Measurements from ENCODE around the gene NR2F1. TPM values are rescaled to one million over a fixed set of nuclear protein-coding genes. Genes with fewer than 3 reads are reported as not detected.
A peak's percentile ranks its signal among the peaks of the same experiment; 100 is the strongest.

Gene NR2F1
- total and polyA plus RNA-seq, 2 experiments from 2014 or later = not detected

- H3K36me3 Mint-ChIP-seq (ENCODE audit: low read depth) = no peaks in the 10 kb centered on the region
- peak; percentile 57 for ATAC-seq
- H3K9me3 Mint-ChIP-seq = no peaks in the 10 kb centered on the region
- H3K27me3 Mint-ChIP-seq (ENCODE audit: insufficient read depth, low read depth, poor library complexity) = peaks cover 40% of the 10 kb centered on the region
- no peak for TF ChIP-seq POLR2AphosphoS5 (IDR thresholded peaks at IDR 0.05; ENCODE audit: low read depth)
- no peak for TF ChIP-seq JUNB (IDR thresholded peaks at IDR 0.05; ENCODE audit: unreplicated experiment)
- TF ChIP-seq EZH2 (IDR thresholded peaks at IDR 0.05; ENCODE audit: low read depth, unreplicated experiment) = peak; percentile 42
- TF ChIP-seq, protein P1, sequence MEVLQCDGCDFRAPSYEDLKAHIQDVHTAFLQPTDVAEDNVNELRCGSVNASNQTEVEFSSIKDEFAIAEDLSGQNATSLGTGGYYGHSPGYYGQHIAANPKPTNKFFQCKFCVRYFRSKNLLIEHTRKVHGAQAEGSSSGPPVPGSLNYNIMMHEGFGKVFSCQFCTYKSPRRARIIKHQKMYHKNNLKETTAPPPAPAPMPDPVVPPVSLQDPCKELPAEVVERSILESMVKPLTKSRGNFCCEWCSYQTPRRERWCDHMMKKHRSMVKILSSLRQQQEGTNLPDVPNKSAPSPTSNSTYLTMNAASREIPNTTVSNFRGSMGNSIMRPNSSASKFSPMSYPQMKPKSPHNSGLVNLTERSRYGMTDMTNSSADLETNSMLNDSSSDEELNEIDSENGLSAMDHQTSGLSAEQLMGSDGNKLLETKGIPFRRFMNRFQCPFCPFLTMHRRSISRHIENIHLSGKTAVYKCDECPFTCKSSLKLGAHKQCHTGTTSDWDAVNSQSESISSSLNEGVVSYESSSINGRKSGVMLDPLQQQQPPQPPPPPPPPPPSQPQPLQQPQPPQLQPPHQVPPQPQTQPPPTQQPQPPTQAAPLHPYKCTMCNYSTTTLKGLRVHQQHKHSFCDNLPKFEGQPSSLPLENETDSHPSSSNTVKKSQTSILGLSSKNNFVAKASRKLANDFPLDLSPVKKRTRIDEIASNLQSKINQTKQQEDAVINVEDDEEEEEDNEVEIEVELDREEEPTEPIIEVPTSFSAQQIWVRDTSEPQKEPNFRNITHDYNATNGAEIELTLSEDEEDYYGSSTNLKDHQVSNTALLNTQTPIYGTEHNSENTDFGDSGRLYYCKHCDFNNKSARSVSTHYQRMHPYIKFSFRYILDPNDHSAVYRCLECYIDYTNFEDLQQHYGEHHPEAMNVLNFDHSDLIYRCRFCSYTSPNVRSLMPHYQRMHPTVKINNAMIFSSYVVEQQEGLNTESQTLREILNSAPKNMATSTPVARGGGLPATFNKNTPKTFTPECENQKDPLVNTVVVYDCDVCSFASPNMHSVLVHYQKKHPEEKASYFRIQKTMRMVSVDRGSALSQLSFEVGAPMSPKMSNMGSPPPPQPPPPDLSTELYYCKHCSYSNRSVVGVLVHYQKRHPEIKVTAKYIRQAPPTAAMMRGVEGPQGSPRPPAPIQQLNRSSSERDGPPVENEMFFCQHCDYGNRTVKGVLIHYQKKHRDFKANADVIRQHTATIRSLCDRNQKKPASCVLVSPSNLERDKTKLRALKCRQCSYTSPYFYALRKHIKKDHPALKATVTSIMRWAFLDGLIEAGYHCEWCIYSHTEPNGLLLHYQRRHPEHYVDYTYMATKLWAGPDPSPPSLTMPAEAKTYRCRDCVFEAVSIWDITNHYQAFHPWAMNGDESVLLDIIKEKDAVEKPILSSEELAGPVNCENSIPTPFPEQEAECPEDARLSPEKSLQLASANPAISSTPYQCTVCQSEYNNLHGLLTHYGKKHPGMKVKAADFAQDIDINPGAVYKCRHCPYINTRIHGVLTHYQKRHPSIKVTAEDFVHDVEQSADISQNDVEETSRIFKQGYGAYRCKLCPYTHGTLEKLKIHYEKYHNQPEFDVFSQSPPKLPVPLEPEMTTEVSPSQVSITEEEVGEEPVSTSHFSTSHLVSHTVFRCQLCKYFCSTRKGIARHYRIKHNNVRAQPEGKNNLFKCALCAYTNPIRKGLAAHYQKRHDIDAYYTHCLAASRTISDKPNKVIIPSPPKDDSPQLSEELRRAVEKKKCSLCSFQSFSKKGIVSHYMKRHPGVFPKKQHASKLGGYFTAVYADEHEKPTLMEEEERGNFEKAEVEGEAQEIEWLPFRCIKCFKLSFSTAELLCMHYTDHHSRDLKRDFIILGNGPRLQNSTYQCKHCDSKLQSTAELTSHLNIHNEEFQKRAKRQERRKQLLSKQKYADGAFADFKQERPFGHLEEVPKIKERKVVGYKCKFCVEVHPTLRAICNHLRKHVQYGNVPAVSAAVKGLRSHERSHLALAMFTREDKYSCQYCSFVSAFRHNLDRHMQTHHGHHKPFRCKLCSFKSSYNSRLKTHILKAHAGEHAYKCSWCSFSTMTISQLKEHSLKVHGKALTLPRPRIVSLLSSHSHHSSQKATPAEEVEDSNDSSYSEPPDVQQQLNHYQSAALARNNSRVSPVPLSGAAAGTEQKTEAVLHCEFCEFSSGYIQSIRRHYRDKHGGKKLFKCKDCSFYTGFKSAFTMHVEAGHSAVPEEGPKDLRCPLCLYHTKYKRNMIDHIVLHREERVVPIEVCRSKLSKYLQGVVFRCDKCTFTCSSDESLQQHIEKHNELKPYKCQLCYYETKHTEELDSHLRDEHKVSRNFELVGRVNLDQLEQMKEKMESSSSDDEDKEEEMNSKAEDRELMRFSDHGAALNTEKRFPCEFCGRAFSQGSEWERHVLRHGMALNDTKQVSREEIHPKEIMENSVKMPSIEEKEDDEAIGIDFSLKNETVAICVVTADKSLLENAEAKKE (CRISPR knock-in tag; IDR thresholded peaks at IDR 0.05) = no peak
- no peak for TF ChIP-seq EZH2phosphoT487 (IDR thresholded peaks at IDR 0.05; ENCODE audit: unreplicated experiment)
- TF ChIP-seq ETS1 (IDR thresholded peaks at IDR 0.05) = no peak
- TF ChIP-seq NANOG (IDR thresholded peaks at IDR 0.05; ENCODE audit: borderline replicate concordance) = no peak
- TF ChIP-seq STAT1 (IDR thresholded peaks at IDR 0.05; ENCODE audit: unreplicated experiment) = no peak
- TF ChIP-seq, protein P2, sequence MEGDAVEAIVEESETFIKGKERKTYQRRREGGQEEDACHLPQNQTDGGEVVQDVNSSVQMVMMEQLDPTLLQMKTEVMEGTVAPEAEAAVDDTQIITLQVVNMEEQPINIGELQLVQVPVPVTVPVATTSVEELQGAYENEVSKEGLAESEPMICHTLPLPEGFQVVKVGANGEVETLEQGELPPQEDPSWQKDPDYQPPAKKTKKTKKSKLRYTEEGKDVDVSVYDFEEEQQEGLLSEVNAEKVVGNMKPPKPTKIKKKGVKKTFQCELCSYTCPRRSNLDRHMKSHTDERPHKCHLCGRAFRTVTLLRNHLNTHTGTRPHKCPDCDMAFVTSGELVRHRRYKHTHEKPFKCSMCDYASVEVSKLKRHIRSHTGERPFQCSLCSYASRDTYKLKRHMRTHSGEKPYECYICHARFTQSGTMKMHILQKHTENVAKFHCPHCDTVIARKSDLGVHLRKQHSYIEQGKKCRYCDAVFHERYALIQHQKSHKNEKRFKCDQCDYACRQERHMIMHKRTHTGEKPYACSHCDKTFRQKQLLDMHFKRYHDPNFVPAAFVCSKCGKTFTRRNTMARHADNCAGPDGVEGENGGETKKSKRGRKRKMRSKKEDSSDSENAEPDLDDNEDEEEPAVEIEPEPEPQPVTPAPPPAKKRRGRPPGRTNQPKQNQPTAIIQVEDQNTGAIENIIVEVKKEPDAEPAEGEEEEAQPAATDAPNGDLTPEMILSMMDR (conservative IDR thresholded peaks at IDR 0.05; ENCODE audit: low read depth in 2 of 2) = no peak
- no peak for TF ChIP-seq CREB1 (CRISPR knock-in tag; IDR thresholded peaks at IDR 0.05; ENCODE audit: low read depth)
- no peak for TF ChIP-seq ZNF114 (CRISPR knock-in tag; IDR thresholded peaks at IDR 0.05)
- TF ChIP-seq REST (IDR thresholded peaks at IDR 0.05; ENCODE audit: unreplicated experiment) = peak; percentile 73
- no peak for TF ChIP-seq ZNF331 (CRISPR knock-in tag; IDR thresholded peaks at IDR 0.05; ENCODE audit: low read depth)
- DNase-seq (ENCODE audit: low spot score) = peak; percentile 65
- Histone ChIP-seq H3K9me2 (ENCODE audit: insufficient read depth) (no peaks in the 10 kb centered on the region), H3K4me3 (peak overlapping the region; percentile 48), H3F3A (replicated peaks; ENCODE audit: low read depth) (peaks cover 21% of the 10 kb centered on the region), H3K4me1 (ENCODE audit: insufficient read depth) (peaks cover 61% of the 10 kb centered on the region), H3K79me2 (replicated peaks; ENCODE audit: insufficient read depth) (no peaks in the 10 kb centered on the region), H3K27ac (ENCODE audit: low read depth) (no peak overlapping the region), H2AFZ (no peak overlapping the region), H4K20me1 (replicated peaks; ENCODE audit: insufficient read depth) (peaks cover 37% of the 10 kb centered on the region), H3K27me3 (ENCODE audit: insufficient read depth) (peaks cover 99% of the 10 kb centered on the region), H3K4me2 (peak overlapping the region; percentile 76), H3K36me3 (ENCODE audit: insufficient read depth) (no peaks in the 10 kb centered on the region)
- H3K27ac Mint-ChIP-seq = no peak overlapping the region
- H3K4me3 Mint-ChIP-seq = peak overlapping the region; percentile 53
- peaks cover 44% of the 10 kb centered on the region for H3K4me1 Mint-ChIP-seq
Observed at GRCh38 chr5:93611976-93612854, 29.2 kb downstream of the NR2F1 start.
